ENCODE results near the gene MLH1. TPM values are rescaled to one million over a fixed set of nuclear protein-coding genes. Genes with fewer than 3 reads are reported as not detected.

Gene MLH1
- total RNA-seq, 1 experiment from 2014 or later = 62.8 TPM

- DNase-seq (ENCODE audit: low read depth) = no peak
These were observed 20.2 kb upstream of the MLH1 start for GRCh38 chr3:36973139-36973538.

- no peak for DNase-seq (ENCODE audit: low read depth)
These were observed 12.3 kb upstream of the MLH1 start for GRCh38 chr3:36981006-36981405.

GRCh38 chr3:36988356-36988755, 5.0 kb upstream of the MLH1 start:
- DNase-seq (ENCODE audit: low read depth) = no peak

- DNase-seq (ENCODE audit: low read depth) = no peak
These were observed 4.3 kb upstream of the MLH1 start for GRCh38 chr3:36989005-36989404.

- DNase-seq (ENCODE audit: low read depth) = no peak
These were observed 3.8 kb upstream of the MLH1 start for GRCh38 chr3:36989568-36989967.

- no peak for DNase-seq (ENCODE audit: low read depth)
These were observed 2.2 kb upstream of the MLH1 start for GRCh38 chr3:36991147-36991546.

GRCh38 chr3:36991923-36992805, 1.2 kb upstream of the MLH1 start:
- DNase-seq (ENCODE audit: low read depth) = peak; percentile 28

- DNase-seq (ENCODE audit: low read depth) = peak; percentile 99
These were observed 452 bp upstream of the MLH1 start, which contains the start of gene EPM2AIP1 for GRCh38 chr3:36992806-36993325. EPM2AIP1 (minus strand) TSS chr3:36993131; CDS start chr3:36993077, 54 bp downstream.

GRCh38 chr3:37014620-37015019, 21.3 kb downstream of the MLH1 start:
- no peak for DNase-seq (ENCODE audit: low read depth)

GRCh38 chr3:37015642-37016041, 22.3 kb downstream of the MLH1 start:
- no peak for DNase-seq (ENCODE audit: low read depth)

- no peak for DNase-seq (ENCODE audit: low read depth)
These were observed 23.6 kb downstream of the MLH1 start for GRCh38 chr3:37016903-37017302.

- no peak for DNase-seq (ENCODE audit: low read depth)
These were observed 24.4 kb downstream of the MLH1 start for GRCh38 chr3:37017683-37018082.

GRCh38 chr3:37024092-37024491, 30.8 kb downstream of the MLH1 start:
- DNase-seq (ENCODE audit: low read depth) = no peak

- DNase-seq (ENCODE audit: low read depth) = no peak
These were observed 31.6 kb downstream of the MLH1 start for GRCh38 chr3:37024820-37025405.

- no peak for DNase-seq (ENCODE audit: low read depth)
These were observed 32.4 kb downstream of the MLH1 start for GRCh38 chr3:37025561-37026335.

- DNase-seq (ENCODE audit: low read depth) = no peak
These were observed 33.5 kb downstream of the MLH1 start for GRCh38 chr3:37026851-37027250.

- DNase-seq (ENCODE audit: low read depth) = no peak
These were observed 35.0 kb downstream of the MLH1 start for GRCh38 chr3:37028329-37028728.

GRCh38 chr3:37029111-37029510, 35.8 kb downstream of the MLH1 start:
- DNase-seq (ENCODE audit: low read depth) = no peak

GRCh38 chr3:37029516-37030163, 36.3 kb downstream of the MLH1 start:
- DNase-seq (ENCODE audit: low read depth) = no peak

- no peak for DNase-seq (ENCODE audit: low read depth)
These were observed 37.3 kb downstream of the MLH1 start for GRCh38 chr3:37030588-37030987.

- DNase-seq (ENCODE audit: low read depth) = no peak
These were observed 37.9 kb downstream of the MLH1 start for GRCh38 chr3:37031096-37031682.

Measured in Daoy (cell line).